22Rv1 (cell line): ENCODE data around the gene PIK3R1.

ENCODE experiments used
- CTCF ChIP-seq: fragments of 450-650 bp; IDR thresholded peaks from 2 replicates; pipeline ENCODE4 v1.5.1; 2017; ENCODE audit warnings: mild to moderate bottlenecking
- ZFX ChIP-seq: fragments of 450-650 bp; IDR thresholded peaks from 2 replicates; pipeline ENCODE4 v1.6.1; 2017; ENCODE audit warnings: antibody characterized with exemption, borderline replicate concordance

- no peak for TF ChIP-seq CTCF
- no peak for TF ChIP-seq ZFX
These were observed 64.4 kb downstream of the PIK3R1 start for GRCh38 chr5:68279984-68280383.
